A204.1 (cell line): Measurements from ENCODE around the gene GPLD1.

Source experiments
- FAIRE-seq: peaks from 2 replicates; lab custom pipeline; 2012; peaks lifted over from hg19 to GRCh38; lab: Jason Lieb, UNC

GPLD1 gene

GRCh38 chr6:24497254-24497970 lies 8.0 kb upstream of the GPLD1 start:
- FAIRE-seq, result no peak

- no peak for FAIRE-seq
These were observed 5.7 kb upstream of the GPLD1 start, which contains the start of gene ALDH5A1 for GRCh38 chr6:24494821-24495795. Gene ALDH5A1 (plus strand): TSS chr6:24494969. CDS start chr6:24494997, 28 bp downstream.

- FAIRE-seq, result no peak
These were observed 4.8 kb upstream of the GPLD1 start for GRCh38 chr6:24493945-24494820.

- FAIRE-seq, result no peak
These were observed 3.1 kb upstream of the GPLD1 start for GRCh38 chr6:24492475-24492874.

GRCh38 chr6:24490948-24491347 lies 1.6 kb upstream of the GPLD1 start:
- FAIRE-seq, result no peak

GRCh38 chr6:24489881-24490280 lies 503 bp upstream of the GPLD1 start:
- FAIRE-seq, result no peak

GRCh38 chr6:24486065-24486464 lies 3.3 kb downstream of the GPLD1 start:
- no peak for FAIRE-seq

- no peak for FAIRE-seq
These were observed 4.6 kb downstream of the GPLD1 start for GRCh38 chr6:24484657-24485323.

GRCh38 chr6:24481449-24481848 lies 7.9 kb downstream of the GPLD1 start:
- no peak for FAIRE-seq

- FAIRE-seq, result no peak
These were observed 8.7 kb downstream of the GPLD1 start for GRCh38 chr6:24480705-24481104.

GRCh38 chr6:24478903-24479302 lies 10.5 kb downstream of the GPLD1 start:
- no peak for FAIRE-seq

- no peak for FAIRE-seq
These were observed 12.3 kb downstream of the GPLD1 start for GRCh38 chr6:24477070-24477469.

GRCh38 chr6:24476631-24477030 lies 12.7 kb downstream of the GPLD1 start:
- FAIRE-seq, result no peak

- FAIRE-seq, result no peak
These were observed 17.2 kb downstream of the GPLD1 start for GRCh38 chr6:24472181-24472580.

- FAIRE-seq, result no peak
These were observed 19.6 kb downstream of the GPLD1 start for GRCh38 chr6:24469811-24470210.

GRCh38 chr6:24464253-24465038 lies 24.9 kb downstream of the GPLD1 start:
- FAIRE-seq, result no peak

GRCh38 chr6:24460966-24461365 lies 28.4 kb downstream of the GPLD1 start:
- FAIRE-seq, result no peak

GRCh38 chr6:24458941-24459340 lies 30.4 kb downstream of the GPLD1 start:
- no peak for FAIRE-seq

- FAIRE-seq, result no peak
These were observed 31.2 kb downstream of the GPLD1 start for GRCh38 chr6:24458134-24458533.

- no peak for FAIRE-seq
These were observed 34.3 kb downstream of the GPLD1 start for GRCh38 chr6:24455061-24455460.

- no peak for FAIRE-seq
These were observed 34.9 kb downstream of the GPLD1 start for GRCh38 chr6:24454452-24454851.
